ENCODE data around the gene ZYX. TPM values are rescaled to one million over a fixed set of nuclear protein-coding genes. Genes with fewer than 3 reads are reported as not detected.

Gene ZYX
- polyA plus RNA-seq, 1 experiment = 32.6 TPM

GRCh38 chr7:143374561-143374960 is 6.6 kb upstream of the ZYX start:
- no peak for DNase-seq (ENCODE audit: low read depth, low spot score)
- Histone ChIP-seq H3K27me3 (ENCODE audit: control insufficient read depth, insufficient read depth, low read length) (no peaks in the 10 kb centered on the region), H3K27ac (ENCODE audit: low read depth, low read length) (no peak overlapping the region), H3K4me3 (ENCODE audit: low read depth, low read length) (no peak overlapping the region), H3K9me3 (ENCODE audit: control insufficient read depth, insufficient read depth, low read length) (no peaks in the 10 kb centered on the region)
- TF ChIP-seq CTCF (IDR thresholded peaks at IDR 0.05; ENCODE audit: low read depth, low read length) = no peak
- POLR2A ChIA-PET = no interaction called here
- CTCF ChIA-PET = interaction anchor here (6.8 kb wide), 1 partner anchor 134 kb away, joined by 43 read pairs; no protein-coding TSS in a partner anchor

GRCh38 chr7:143375298-143376034 is 5.7 kb upstream of the ZYX start:
- no peaks in the 10 kb centered on the region for H3K27me3 ChIP-seq (ENCODE audit: control insufficient read depth, insufficient read depth, low read length)
- no peaks in the 10 kb centered on the region; the same call in 1 of the 2 replicates for H3K9me3 ChIP-seq (ENCODE audit: control insufficient read depth, insufficient read depth, low read length)
- no peak overlapping the region for H3K27ac ChIP-seq (ENCODE audit: low read depth, low read length)
- TF ChIP-seq CTCF (IDR thresholded peaks at IDR 0.05; ENCODE audit: low read depth, low read length) = no peak
- CTCF ChIA-PET = interaction anchor here (0.5 to 2.0 kb wide), 3 partner anchors 41 to 135 kb away, joined by 5 to 6 read pairs (median 5); no protein-coding TSS in a partner anchor
- no peak overlapping the region for H3K4me3 ChIP-seq (ENCODE audit: low read depth, low read length)
- no peak for DNase-seq (ENCODE audit: low read depth, low spot score)
- POLR2A ChIA-PET = no interaction called here

GRCh38 chr7:143376396-143376795 is 4.7 kb upstream of the ZYX start:
- POLR2A ChIA-PET = no interaction called here

GRCh38 chr7:143379611-143380259 is 1.4 kb upstream of the ZYX start:
- ChIA-PET POLR2A (interaction anchor here (0.6 to 6.2 kb wide), 8 partner anchors 9 to 140 kb away, joined by 3 to 83 read pairs (median 8); partner anchors contain the start of genes CASP2 and GSTK1), CTCF (interaction anchor here (0.6 to 3.3 kb wide), 39 partner anchors 9 to 812 kb away, joined by 3 to 48 read pairs (median 6); partner anchors contain the start of genes CASP2, EPHA1 and GSTK1)
- DNase-seq (ENCODE audit: low read depth, low spot score) = no peak
- Histone ChIP-seq H3K27ac (ENCODE audit: low read depth, low read length) (peak overlapping the region; percentile 100), H3K27me3 (ENCODE audit: control insufficient read depth, insufficient read depth, low read length) (no peaks in the 10 kb centered on the region), H3K9me3 (ENCODE audit: control insufficient read depth, insufficient read depth, low read length) (no peaks in the 10 kb centered on the region; the same call in 1 of the 2 replicates), H3K4me3 (ENCODE audit: low read depth, low read length) (peak overlapping the region; percentile 93)
- TF ChIP-seq CTCF (IDR thresholded peaks at IDR 0.05; ENCODE audit: low read depth, low read length) = no peak

More at GRCh38 chr7:143376396-143376795, 4.7 kb upstream of the ZYX start:
- Histone ChIP-seq H3K27ac (ENCODE audit: low read depth, low read length) (no peak overlapping the region), H3K9me3 (ENCODE audit: control insufficient read depth, insufficient read depth, low read length) (no peaks in the 10 kb centered on the region; the same call in 1 of the 2 replicates), H3K27me3 (ENCODE audit: control insufficient read depth, insufficient read depth, low read length) (no peaks in the 10 kb centered on the region), H3K4me3 (ENCODE audit: low read depth, low read length) (no peak overlapping the region)
- DNase-seq (ENCODE audit: low read depth, low spot score) = no peak
- no peak for TF ChIP-seq CTCF (IDR thresholded peaks at IDR 0.05; ENCODE audit: low read depth, low read length)
- CTCF ChIA-PET = interaction anchor here (1.5 to 2.0 kb wide), 2 partner anchors 41 to 136 kb away, joined by 5 read pairs; no protein-coding TSS in a partner anchor
